Activated naive CD4-positive, alpha-beta T cell treated with anti-CD3 and anti-CD28 coated beads, Interleukin-2, amount 10 ng/mL, durations not matched to agents 7 days and 5 days (primary cell): ENCODE results near the gene MAD2L2.

ENCODE experiments used
- CTCF ChIA-PET: fragments of 350-600 bp; sonication (Branson Sonifier 250); formaldehyde crosslinking; loops from one replicate; lab custom pipeline; 2021; ENCODE audit warnings: antibody characterized with exemption; lab: Charles Lee
- DNase-seq: peaks from one replicate; pipeline ENCODE4 v3.0.0-alpha.2; 2020
- H3K27ac Mint-ChIP-seq: one replicate; pipeline ENCODE4 v1.8.0; 2021; ENCODE audit warnings: mild to moderate bottlenecking, moderate library complexity, mixed read lengths
- H3K27me3 Mint-ChIP-seq: one replicate; pipeline ENCODE4 v1.8.0; 2021; ENCODE audit warnings: mild to moderate bottlenecking, mixed read lengths
- H3K36me3 Mint-ChIP-seq: one replicate; pipeline ENCODE4 v1.8.0; 2021; ENCODE audit warnings: mixed read lengths
- H3K4me1 Mint-ChIP-seq: one replicate; pipeline ENCODE4 v1.8.0; 2021; ENCODE audit warnings: mixed read lengths
- H3K4me3 Mint-ChIP-seq: one replicate; pipeline ENCODE4 v1.8.0; 2021; ENCODE audit warnings: mild to moderate bottlenecking, moderate library complexity, mixed read lengths
- H3K9me3 Mint-ChIP-seq: one replicate; pipeline ENCODE4 v1.8.0; 2021; ENCODE audit warnings: mixed read lengths

Gene MAD2L2

DNA sequence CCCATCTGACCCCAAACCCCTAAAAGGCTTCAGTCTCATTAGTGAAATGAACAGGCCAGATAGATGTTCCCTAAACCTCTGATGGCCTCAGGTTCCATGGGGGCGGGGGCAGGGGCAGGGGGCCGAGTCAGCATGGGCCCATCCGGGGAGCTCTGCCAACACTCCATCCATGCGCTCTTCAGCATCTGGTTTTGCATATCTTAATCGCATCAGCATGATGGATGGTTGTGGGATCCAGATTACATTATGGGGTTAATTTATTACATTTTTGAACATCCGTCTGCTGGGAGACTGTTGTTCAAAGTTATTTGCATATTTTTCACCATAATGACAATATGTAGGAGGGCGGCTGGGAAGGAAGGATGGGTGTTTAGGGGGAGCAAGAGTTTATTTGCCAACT is 3.1 kb upstream of the MAD2L2 start:
- DNase-seq, result no peak
- Mint-ChIP-seq H3K4me3 (no peak overlapping the region), H3K4me1 (peaks cover 17% of the 10 kb centered on the region), H3K27ac (no peak overlapping the region), H3K36me3 (no peaks in the 10 kb centered on the region), H3K27me3 (peaks cover 72% of the 10 kb centered on the region), H3K9me3 (no peaks in the 10 kb centered on the region)
- CTCF ChIA-PET, result no interaction called here

DNA sequence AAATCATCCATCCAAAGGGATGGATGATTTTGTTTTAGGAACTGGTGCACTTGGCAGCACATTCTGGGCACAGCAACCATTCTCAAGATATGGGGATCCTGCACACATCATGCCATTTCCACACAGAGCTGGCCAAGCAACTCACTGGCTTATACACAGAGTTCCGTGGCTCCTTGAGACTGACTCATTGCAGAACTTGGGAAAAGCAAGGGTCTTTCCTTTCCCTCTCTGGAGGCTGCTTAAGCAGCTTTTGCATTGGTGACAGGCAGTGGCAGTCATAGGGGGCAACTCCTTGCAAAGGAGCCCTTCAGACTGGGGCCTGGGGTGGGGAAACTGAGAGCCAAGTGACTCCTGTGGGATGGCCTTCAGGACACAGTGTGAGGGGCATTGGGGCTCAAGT is 1.9 kb upstream of the MAD2L2 start:
- Mint-ChIP-seq H3K4me3 (no peak overlapping the region), H3K27me3 (peaks cover 59% of the 10 kb centered on the region), H3K27ac (no peak overlapping the region), H3K36me3 (peaks cover 3% of the 10 kb centered on the region), H3K4me1 (peaks cover 21% of the 10 kb centered on the region), H3K9me3 (no peaks in the 10 kb centered on the region)
- CTCF ChIA-PET, result interaction anchor here (0.8 to 1.5 kb wide), 3 partner anchors 8 to 18 kb away, joined by 3 to 4 read pairs (median 4); no protein-coding TSS in a partner anchor
- DNase-seq, result no peak

DNA sequence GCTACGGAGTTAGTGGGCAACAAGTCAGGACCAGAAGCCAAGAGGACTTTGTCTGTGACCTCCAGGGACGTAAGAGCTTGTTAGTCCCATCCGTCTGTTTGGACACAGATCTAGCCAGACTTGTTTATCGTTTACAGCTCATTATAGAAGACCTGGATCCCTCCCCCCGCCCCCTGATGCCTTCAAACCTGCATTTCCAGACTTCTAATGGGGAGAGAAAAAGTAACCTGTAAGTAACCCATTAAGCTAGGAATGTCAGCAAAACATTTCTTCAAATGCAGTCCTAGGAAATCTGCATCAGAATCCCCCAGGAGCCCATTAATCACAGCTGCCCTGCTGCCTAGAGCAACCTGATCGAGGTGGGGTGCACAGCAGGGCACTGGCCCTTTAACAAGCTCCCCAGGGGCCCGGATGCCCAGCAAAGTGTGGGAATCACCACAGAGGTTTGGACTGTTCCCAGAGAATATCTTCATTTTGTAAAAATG is 1.4 kb upstream of the MAD2L2 start:
- no peak overlapping the region for H3K27ac Mint-ChIP-seq
- CTCF ChIA-PET, result interaction anchor here (0.8 to 2.1 kb wide), 6 partner anchors 8 to 38 kb away, joined by 3 to 13 read pairs (median 4); partner anchors contain the start of gene FBXO6

GRCh38 chr1:11680270-11681070 is 478 bp downstream of the MAD2L2 start:
- Mint-ChIP-seq H3K27me3 (peaks cover 41% of the 10 kb centered on the region), H3K36me3 (peaks cover 7% of the 10 kb centered on the region), H3K4me1 (peaks cover 21% of the 10 kb centered on the region), H3K4me3 (peak overlapping the region; percentile 80), H3K27ac (peak overlapping the region; percentile 78), H3K9me3 (no peaks in the 10 kb centered on the region)
- DNase-seq, result no peak
- CTCF ChIA-PET, result interaction anchor here (1.7 to 2.1 kb wide), 2 partner anchors 16 to 35 kb away, joined by 5 to 13 read pairs; partner anchors contain the start of gene FBXO6

More for the DNA sequence above, 1.4 kb upstream of the MAD2L2 start:
- Mint-ChIP-seq H3K36me3 (peaks cover 3% of the 10 kb centered on the region), H3K4me3 (peak overlapping the region; percentile 87), H3K4me1 (peaks cover 21% of the 10 kb centered on the region), H3K27me3 (peaks cover 55% of the 10 kb centered on the region), H3K9me3 (no peaks in the 10 kb centered on the region)
- DNase-seq, result no peak

GRCh38 chr1:11678442-11678841 is 2.5 kb downstream of the MAD2L2 start:
- Mint-ChIP-seq H3K27ac (no peak overlapping the region), H3K27me3 (peaks cover 20% of the 10 kb centered on the region), H3K36me3 (peaks cover 20% of the 10 kb centered on the region), H3K4me3 (peak overlapping the region; percentile 6), H3K4me1 (peaks cover 21% of the 10 kb centered on the region), H3K9me3 (no peaks in the 10 kb centered on the region)
- CTCF ChIA-PET, result interaction anchor here (1.3 to 1.5 kb wide), 2 partner anchors 14 to 28 kb away, joined by 3 read pairs; partner anchors contain the start of gene FBXO6
- no peak for DNase-seq

GRCh38 chr1:11676386-11677103 is 4.4 kb downstream of the MAD2L2 start:
- H3K27me3 Mint-ChIP-seq, result peaks cover 4% of the 10 kb centered on the region
- peaks cover 14% of the 10 kb centered on the region for H3K4me1 Mint-ChIP-seq
- peaks cover 23% of the 10 kb centered on the region for H3K36me3 Mint-ChIP-seq
- CTCF ChIA-PET, result interaction anchor here (1.4 kb wide), 1 partner anchor 43 kb away, joined by 5 read pairs; no protein-coding TSS in a partner anchor
- no peak overlapping the region for H3K27ac Mint-ChIP-seq
- H3K9me3 Mint-ChIP-seq, result no peaks in the 10 kb centered on the region
- DNase-seq, result no peak
- H3K4me3 Mint-ChIP-seq, result no peak overlapping the region

GRCh38 chr1:11675325-11675724 is 5.6 kb downstream of the MAD2L2 start:
- Mint-ChIP-seq H3K27me3 (no peaks in the 10 kb centered on the region), H3K9me3 (no peaks in the 10 kb centered on the region), H3K4me1 (peaks cover 14% of the 10 kb centered on the region), H3K36me3 (peaks cover 29% of the 10 kb centered on the region), H3K27ac (no peak overlapping the region), H3K4me3 (no peak overlapping the region)
- CTCF ChIA-PET, result no interaction called here
- DNase-seq, result no peak

- Mint-ChIP-seq H3K4me1 (peaks cover 8% of the 10 kb centered on the region), H3K36me3 (peaks cover 32% of the 10 kb centered on the region), H3K9me3 (no peaks in the 10 kb centered on the region), H3K4me3 (no peak overlapping the region), H3K27ac (no peak overlapping the region), H3K27me3 (no peaks in the 10 kb centered on the region)
- DNase-seq, result no peak
- CTCF ChIA-PET, result no interaction called here
Measured at GRCh38 chr1:11674488-11674887, 6.5 kb downstream of the MAD2L2 start.

- H3K36me3 Mint-ChIP-seq, result peaks cover 34% of the 10 kb centered on the region
- no peak overlapping the region for H3K4me3 Mint-ChIP-seq
- no peaks in the 10 kb centered on the region for H3K9me3 Mint-ChIP-seq
- H3K4me1 Mint-ChIP-seq, result no peaks in the 10 kb centered on the region
- CTCF ChIA-PET, result interaction anchor here (1.0 to 1.8 kb wide), 3 partner anchors 9 to 27 kb away, joined by 3 to 5 read pairs (median 4); partner anchors contain the start of gene FBXO6
- H3K27ac Mint-ChIP-seq, result peak overlapping the region; percentile 45
- no peaks in the 10 kb centered on the region for H3K27me3 Mint-ChIP-seq
- no peak for DNase-seq
Measured at GRCh38 chr1:11673089-11673769, 7.7 kb downstream of the MAD2L2 start.

DNA sequence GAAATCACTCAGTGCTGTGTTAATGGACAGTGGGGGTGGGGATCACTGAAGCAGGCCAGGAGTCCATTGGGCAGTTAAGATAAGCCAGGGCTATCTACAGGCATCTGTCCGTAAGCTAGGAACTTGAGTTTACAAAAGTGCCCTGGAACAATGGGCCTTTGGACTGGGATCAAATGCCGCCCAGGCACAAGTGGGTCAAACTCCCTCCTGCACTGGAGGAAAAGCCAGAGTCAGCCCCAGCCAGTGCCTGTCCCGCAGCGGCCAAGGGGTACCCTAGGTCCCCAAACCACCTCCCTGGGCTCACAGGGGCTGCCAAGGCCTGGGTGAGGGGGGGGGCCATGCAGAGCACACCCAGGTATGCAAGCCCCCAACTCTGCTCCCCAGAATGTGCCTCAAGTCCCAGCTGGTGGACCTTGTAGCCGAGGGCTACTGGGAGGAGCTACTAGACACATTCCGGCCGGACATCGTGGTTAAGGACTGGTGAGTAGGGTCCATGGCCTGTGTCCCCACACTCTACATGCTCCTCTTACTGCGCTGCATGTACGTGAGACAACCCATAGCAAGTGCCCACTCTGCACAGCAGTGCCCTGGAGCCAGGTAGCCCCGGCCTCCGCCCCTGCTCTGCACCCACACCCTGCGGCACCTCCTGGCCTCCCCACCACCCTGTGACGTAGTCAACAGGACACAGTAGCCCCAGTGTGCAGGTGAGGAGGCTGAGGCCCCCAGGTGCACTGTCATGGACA is 9.2 kb downstream of the MAD2L2 start:
- no peak overlapping the region for H3K27ac Mint-ChIP-seq
- peaks cover 2% of the 10 kb centered on the region for H3K4me1 Mint-ChIP-seq
- no peak overlapping the region for H3K4me3 Mint-ChIP-seq
- H3K9me3 Mint-ChIP-seq, result no peaks in the 10 kb centered on the region
- CTCF ChIA-PET, result interaction anchor here (1.0 kb wide), 1 partner anchor 7 kb away, joined by 4 read pairs; no protein-coding TSS in a partner anchor
- DNase-seq, result no peak
- H3K36me3 Mint-ChIP-seq, result peaks cover 37% of the 10 kb centered on the region
- H3K27me3 Mint-ChIP-seq, result no peaks in the 10 kb centered on the region

- peaks cover 5% of the 10 kb centered on the region for H3K4me1 Mint-ChIP-seq
- H3K9me3 Mint-ChIP-seq, result no peaks in the 10 kb centered on the region
- peaks cover 37% of the 10 kb centered on the region for H3K36me3 Mint-ChIP-seq
- H3K4me3 Mint-ChIP-seq, result no peak overlapping the region
- no peak overlapping the region for H3K27ac Mint-ChIP-seq
- no peaks in the 10 kb centered on the region for H3K27me3 Mint-ChIP-seq
- no peak for DNase-seq
- CTCF ChIA-PET, result no interaction called here
Measured at GRCh38 chr1:11671205-11671543, 9.8 kb downstream of the MAD2L2 start.

DNA sequence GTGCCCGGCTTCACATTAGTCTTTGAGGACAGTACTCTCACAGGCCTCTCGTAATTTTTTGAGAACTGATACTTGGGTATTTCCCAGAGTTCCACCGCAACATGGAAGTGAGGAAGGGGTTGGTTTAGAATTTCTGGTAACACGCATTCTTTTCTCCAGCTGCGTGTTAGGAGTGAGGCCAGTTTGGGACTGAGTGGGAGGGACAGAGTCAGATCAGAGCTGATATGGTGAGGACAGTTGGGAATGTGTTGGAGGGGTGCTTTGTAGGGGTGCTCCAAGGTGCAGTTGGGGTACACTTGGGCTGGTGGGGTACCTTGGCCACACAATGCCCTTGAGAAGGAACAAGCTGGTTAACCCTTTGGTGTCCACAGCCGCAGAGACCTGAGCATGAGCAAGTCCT is 10.2 kb downstream of the MAD2L2 start:
- H3K27me3 Mint-ChIP-seq, result no peaks in the 10 kb centered on the region
- no peak for DNase-seq

GRCh38 chr1:11668516-11668915 is 12.4 kb downstream of the MAD2L2 start:
- H3K4me3 Mint-ChIP-seq, result no peak overlapping the region
- no peaks in the 10 kb centered on the region for H3K9me3 Mint-ChIP-seq
- H3K36me3 Mint-ChIP-seq, result peaks cover 21% of the 10 kb centered on the region
- H3K27ac Mint-ChIP-seq, result no peak overlapping the region
- peaks cover 17% of the 10 kb centered on the region for H3K4me1 Mint-ChIP-seq
- no peaks in the 10 kb centered on the region for H3K27me3 Mint-ChIP-seq
- DNase-seq, result no peak
- CTCF ChIA-PET, result no interaction called here

More for the DNA sequence above, 10.2 kb downstream of the MAD2L2 start:
- Mint-ChIP-seq H3K27ac (no peak overlapping the region), H3K9me3 (no peaks in the 10 kb centered on the region), H3K4me3 (no peak overlapping the region), H3K4me1 (peaks cover 9% of the 10 kb centered on the region), H3K36me3 (peaks cover 35% of the 10 kb centered on the region)
- CTCF ChIA-PET, result no interaction called here
